Endothelial cell of umbilical vein (primary cell): ENCODE results near the gene RNPEPL1. TPM values are rescaled to one million over a fixed set of nuclear protein-coding genes. Genes with fewer than 3 reads are reported as not detected.

Experiments
- BruUV-seq: library from RNA; stranded (reverse); fragments of 400-500 nt; replicated peaks from 2 replicates; lab custom pipeline; 2021; lab: Mats Ljungman, UMichigan
- CTCF ChIA-PET: fragments of 300-600, 350-600 bp; sonication (Branson Sonifier 250); formaldehyde crosslinking; loops from one replicate; lab custom pipeline; 2021; ENCODE audit warnings: antibody characterized with exemption, inconsistent platforms; lab: Charles Lee
- POLR2A ChIA-PET: fragments of 300-600, 350-600 bp; sonication (Branson Sonifier 250); formaldehyde crosslinking; loops from one replicate; lab custom pipeline; 2021; ENCODE audit warnings: antibody characterized with exemption, inconsistent platforms; lab: Charles Lee
- DNase-seq: peaks from one replicate; pipeline ENCODE4 v3.0.0-alpha.2; 2011; ENCODE audit warnings: low read depth, low spot score
- FAIRE-seq: peaks from 2 replicates; lab custom pipeline; 2011; peaks lifted over from hg19 to GRCh38; lab: Jason Lieb, UNC
- H2AFZ ChIP-seq: 2 replicates; pipeline ENCODE4 v1.6.0; 2012; ENCODE audit warnings: low read depth, low read length, control low read depth, inconsistent platforms
- H3K27ac ChIP-seq: 2 replicates; pipeline ENCODE4 v1.5.1; 2011; ENCODE audit warnings: low read depth, mild to moderate bottlenecking, control low read depth, low read length, moderate library complexity; ENCODE audit not compliant: insufficient read depth
- H3K27me3 ChIP-seq, 2 experiments: 2 replicates each; pipeline versions ENCODE4 v1.6.0 to v1.6.1; 2011; ENCODE audit warnings: low read length in 2 of 2, mixed read lengths in 1 of 2; ENCODE audit not compliant: control insufficient read depth in 2 of 2, insufficient read depth in 2 of 2
- H3K36me3 ChIP-seq, 2 experiments: 2 replicates in 1 of 2; 3 replicates in 1 of 2; pipeline ENCODE4 v1.5.1; 2011; ENCODE audit warnings: low read length in 2 of 2, mild to moderate bottlenecking in 1 of 2, moderate library complexity in 1 of 2; ENCODE audit not compliant: control insufficient read depth in 2 of 2, insufficient read depth in 2 of 2; ENCODE audit errors: extremely low read depth in 1 of 2
- H3K4me1 ChIP-seq: 3 replicates; pipeline ENCODE4 v1.5.1; 2011; ENCODE audit warnings: mild to moderate bottlenecking, low read length; ENCODE audit not compliant: control insufficient read depth, insufficient read depth; ENCODE audit errors: extremely low read depth
- H3K4me2 ChIP-seq: 2 replicates; pipeline ENCODE4 v1.6.1; 2011; ENCODE audit warnings: low read length, control low read depth, mixed read lengths; ENCODE audit not compliant: insufficient read depth
- H3K4me3 ChIP-seq, 3 experiments: fragments of 200-600 bp in 1 of 3; sonication (generic), shearing (Covaris generic) in 1 of 3; replicated peaks in 1 of 3; 2 replicates each; pipeline ENCODE4 v1.5.1; 2011 to 2016; ENCODE audit warnings: control low read depth in 3 of 3, low read length in 3 of 3, mild to moderate bottlenecking in 2 of 3, inconsistent platforms in 1 of 3, low read depth in 1 of 3, moderate library complexity in 1 of 3; ENCODE audit not compliant: insufficient read depth in 1 of 3
- H3K79me2 ChIP-seq: 2 replicates; pipeline ENCODE4 v1.6.0; 2012; ENCODE audit warnings: low read length, inconsistent platforms; ENCODE audit not compliant: control insufficient read depth, insufficient read depth
- H3K9ac ChIP-seq: replicated peaks from 2 replicates; pipeline ENCODE3; 2011; ENCODE audit warnings: low read length, control low read depth; ENCODE audit not compliant: insufficient read depth; ENCODE audit errors: extremely low read depth
- H3K9me1 ChIP-seq: replicated peaks from 3 replicates; pipeline ENCODE4 v1.6.0; 2011; ENCODE audit warnings: mild to moderate bottlenecking, low read length; ENCODE audit not compliant: control insufficient read depth, insufficient read depth; ENCODE audit errors: extremely low read depth
- H3K9me3 ChIP-seq: replicated peaks from 2 replicates; pipeline ENCODE4 v1.5.1; 2012; ENCODE audit warnings: low read length, inconsistent platforms; ENCODE audit not compliant: control insufficient read depth, insufficient read depth
- H4K20me1 ChIP-seq: replicated peaks from 2 replicates; pipeline ENCODE3; 2011; ENCODE audit warnings: mild to moderate bottlenecking, low read length; ENCODE audit not compliant: control insufficient read depth, insufficient read depth; ENCODE audit errors: extremely low read depth
- CTCF ChIP-seq, 2 donors: IDR thresholded peaks; 1 replicate in 1 of 2; 2 replicates in 1 of 2; pipeline ENCODE4 v1.5.1; 2011; ENCODE audit warnings: low read length in 2 of 2, mild to moderate bottlenecking in 2 of 2, moderate library complexity in 2 of 2, control low read depth in 1 of 2, inconsistent platforms in 1 of 2, low read depth in 1 of 2; ENCODE audit not compliant: insufficient read depth in 1 of 2; ENCODE audit errors: extremely low read depth in 1 of 2
- EZH2 ChIP-seq: IDR thresholded peaks from 2 replicates; pipeline ENCODE4 v1.6.1; 2012; ENCODE audit warnings: borderline replicate concordance, low read depth, mild to moderate bottlenecking, moderate library complexity, low read length, inconsistent platforms; ENCODE audit not compliant: severe bottlenecking
- FOS ChIP-seq: IDR thresholded peaks from 2 replicates; pipeline ENCODE4 v1.6.1; 2011; ENCODE audit warnings: mild to moderate bottlenecking, low read length, moderate library complexity, borderline replicate concordance; ENCODE audit not compliant: insufficient read depth
- GATA2 ChIP-seq: IDR thresholded peaks from 2 replicates; pipeline ENCODE4 v1.7.0; 2011; ENCODE audit warnings: low read depth, mild to moderate bottlenecking, moderate library complexity, mixed read lengths, low read length; ENCODE audit not compliant: insufficient read length, insufficient read depth
- JUN ChIP-seq: IDR thresholded peaks from 2 replicates; pipeline ENCODE4 v1.6.1; 2011; ENCODE audit warnings: borderline replicate concordance, low read depth; ENCODE audit not compliant: insufficient read length, insufficient read depth
- MAX ChIP-seq: IDR thresholded peaks from 2 replicates; pipeline ENCODE4 v1.6.1; 2011; ENCODE audit not compliant: insufficient read depth, insufficient read length
- MYC ChIP-seq: IDR thresholded peaks from one replicate; pipeline ENCODE4 v1.6.1; 2011; ENCODE audit warnings: mild to moderate bottlenecking, low read depth, low read length
- POLR2A ChIP-seq: IDR thresholded peaks from 2 replicates; pipeline ENCODE4 v1.6.1; 2012; ENCODE audit warnings: low read depth, mild to moderate bottlenecking, control low read depth, low read length
- POLR2AphosphoS5 ChIP-seq: IDR thresholded peaks from 2 replicates; pipeline ENCODE4 v1.6.1; 2012; ENCODE audit warnings: low read depth, mild to moderate bottlenecking, control low read depth, low read length, moderate library complexity; ENCODE audit not compliant: insufficient read depth
- dilution Hi-C: fragments of 300-500 bp; cut with MboI; formaldehyde crosslinking; loops from one replicate; pipeline ENCODE4 v1.15.0; 2019; ENCODE audit warnings: low sequenced_read_pairs; ENCODE audit not compliant: extremely low pct_ligation_motif_present
- intact Hi-C: fragments of 100-400 bp; cut with micrococcal nuclease; formaldehyde crosslinking; loops from one replicate; pipeline ENCODE4 v1.10.0; 2022
- polyA plus RNA-seq, 4 experiments: library from polyadenylated mRNA; depleted of rRNA in 3 of 4; stranded (reverse) in 3 of 4; unstranded in 1 of 4; fragments of >200 nt; gene quantifications; 2 replicates each; pipeline versions ENCODE4 v1.2.1 to v1.2.3, GENCODE V29; 2011 to 2012; ENCODE audit warnings: missing spikeins in 1 of 4
- total RNA-seq: library from RNA; stranded (reverse); gene quantifications from 2 replicates; pipeline ENCODE4 v1.2.3, GENCODE V29; 2021

RNPEPL1 gene
- total and polyA plus RNA-seq, 2 donors (not counting 3 experiments of a cell fraction or from before 2014, with no cell fraction given): 35.8 to 67.1 TPM

GRCh38 chr2:240556553-240557100 is 11.7 kb upstream of the RNPEPL1 start:
- no peak overlapping the region for H3K4me3 ChIP-seq
- no peaks in the 10 kb centered on the region for H3K27me3 ChIP-seq
- no peaks in the 10 kb centered on the region for H3K9me1 ChIP-seq
- H3K4me2 ChIP-seq: peak overlapping the region; percentile 63
- FAIRE-seq: peak; percentile 85
- H3K27ac ChIP-seq: no peak overlapping the region
- POLR2A ChIA-PET: no interaction called here
- H3K4me1 ChIP-seq: peaks cover 26% of the 10 kb centered on the region
- H3K79me2 ChIP-seq: peaks cover 13% of the 10 kb centered on the region
- CTCF ChIA-PET: interaction anchor here (0.5 to 4.3 kb wide), 6 partner anchors 10 to 319 kb away, joined by 3 to 22 read pairs (median 6); partner anchors contain the start of gene CAPN10
- dilution Hi-C loops (no loop called here), intact Hi-C loops (no loop called here)
- H2AFZ ChIP-seq: no peak overlapping the region
- H3K9ac ChIP-seq: no peak overlapping the region
- no peaks in the 10 kb centered on the region for H4K20me1 ChIP-seq
- BruUV-seq: no TSS peak
- TF ChIP-seq EZH2: no peak
- peak; percentile 56 to 57 for TF ChIP-seq CTCF (IDR thresholded peaks at IDR 0.05; ENCODE audit: extremely low read depth in 1 of 2, insufficient read depth in 1 of 2, low read depth in 1 of 2, low read length in 2 of 2)
- H3K36me3 ChIP-seq: peaks cover 0 to 2% of the 10 kb centered on the region in 2 experiments
- no peaks in the 10 kb centered on the region for H3K9me3 ChIP-seq
- peak; percentile 32 for DNase-seq

- Histone ChIP-seq H3K9ac (peak overlapping the region; percentile 27), H3K4me3 (peak overlapping the region in 2 of 3 experiments; percentile 10 to 39), H2AFZ (peak overlapping the region; percentile 50), H3K27me3 (no peaks in the 10 kb centered on the region), H3K79me2 (peaks cover 13% of the 10 kb centered on the region), H3K36me3 (peaks cover 0 to 2% of the 10 kb centered on the region in 2 experiments), H4K20me1 (no peaks in the 10 kb centered on the region), H3K9me1 (no peaks in the 10 kb centered on the region), H3K9me3 (no peaks in the 10 kb centered on the region), H3K27ac (no peak overlapping the region), H3K4me2 (peak overlapping the region; percentile 63), H3K4me1 (peaks cover 32% of the 10 kb centered on the region)
- CTCF ChIA-PET: interaction anchor here (0.5 to 4.3 kb wide), 6 partner anchors 9 to 320 kb away, joined by 3 to 22 read pairs (median 6); partner anchors contain the start of gene CAPN10
- DNase-seq (no peak), FAIRE-seq (no peak)
- TF ChIP-seq FOS (no peak), POLR2AphosphoS5 (no peak), MYC (no peak), EZH2 (no peak), GATA2 (no peak), MAX (no peak), POLR2A (no peak), JUN (no peak), CTCF (IDR thresholded peaks at IDR 0.05; ENCODE audit: extremely low read depth in 1 of 2, insufficient read depth in 1 of 2, low read depth in 1 of 2, low read length in 2 of 2) (no peak)
- dilution Hi-C loops: no loop called here
- intact Hi-C loops: no loop called here
- BruUV-seq: no TSS peak
- POLR2A ChIA-PET: no interaction called here
These were observed 11.1 kb upstream of the RNPEPL1 start for GRCh38 chr2:240557101-240557751.
